Measurements from ENCODE around the gene CYBA. TPM values are rescaled to one million over a fixed set of nuclear protein-coding genes. Genes with fewer than 3 reads are reported as not detected.
"Not testable (repeated sequence)": the region's sequence is repeated elsewhere in the genome, so short reads cannot be mapped to it uniquely, and the experiment has no call there.

Gene CYBA
- total RNA-seq, 1 donor from 2014 or later: 87.4 TPM

GRCh38 chr16:88619859-88620815 is 30.7 kb downstream of the CYBA start:
- intact Hi-C loops (cut with DNase I): no loop called here
- no peak for ATAC-seq
- DNase-seq (ENCODE audit: low spot score): no peak

GRCh38 chr16:88618956-88619667 is 31.7 kb downstream of the CYBA start:
- no peak for DNase-seq (ENCODE audit: low spot score)
- ATAC-seq: no peak
- intact Hi-C loops (cut with DNase I): no loop called here

GRCh38 chr16:88618182-88618955 is 32.5 kb downstream of the CYBA start:
- intact Hi-C loops (cut with DNase I): no loop called here
- no peak for DNase-seq (ENCODE audit: low spot score)
- no peak for ATAC-seq

- no peak for ATAC-seq
- no peak for DNase-seq (ENCODE audit: low spot score)
- intact Hi-C loops (cut with DNase I): no loop called here
These were observed 33.4 kb downstream of the CYBA start for GRCh38 chr16:88617268-88618031.

GRCh38 chr16:88616736-88617135 is 34.1 kb downstream of the CYBA start:
- intact Hi-C loops (cut with DNase I): no loop called here
- DNase-seq (ENCODE audit: low spot score) (no peak), ATAC-seq (no peak)

GRCh38 chr16:88616320-88616719 is 34.5 kb downstream of the CYBA start:
- intact Hi-C loops (cut with DNase I): no loop called here
- ATAC-seq: no peak
- no peak for DNase-seq (ENCODE audit: low spot score)

- DNase-seq (ENCODE audit: low spot score) (no peak), ATAC-seq (no peak)
- intact Hi-C loops (cut with DNase I): no loop called here
These were observed 35.9 kb downstream of the CYBA start for GRCh38 chr16:88614818-88615580.

- intact Hi-C loops (cut with DNase I): no loop called here
- ATAC-seq (peak; percentile 40), DNase-seq (ENCODE audit: low spot score) (no peak)
These were observed 36.7 kb downstream of the CYBA start for GRCh38 chr16:88613911-88614817.

- intact Hi-C loops (cut with DNase I): no loop called here
- DNase-seq (ENCODE audit: low spot score): no peak
- no peak for ATAC-seq
These were observed 37.6 kb downstream of the CYBA start for GRCh38 chr16:88613293-88613692.

- no peak for DNase-seq (ENCODE audit: low spot score)
- intact Hi-C loops (cut with DNase I): no loop called here
- ATAC-seq: no peak
These were observed 39.7 kb downstream of the CYBA start for GRCh38 chr16:88610909-88611812.

- DNase-seq (ENCODE audit: low spot score) (no peak), ATAC-seq (no peak)
- intact Hi-C loops (cut with DNase I): no loop called here
These were observed 40.8 kb downstream of the CYBA start for GRCh38 chr16:88610080-88610479.

- intact Hi-C loops (cut with DNase I); ATAC-seq; DNase-seq (ENCODE audit: low spot score): not testable (repeated sequence)
These were observed 41.4 kb downstream of the CYBA start for GRCh38 chr16:88609426-88609825.

- DNase-seq (ENCODE audit: low spot score) (no peak), ATAC-seq (no peak)
- intact Hi-C loops (cut with DNase I): no loop called here
These were observed 42.8 kb downstream of the CYBA start for GRCh38 chr16:88608076-88608475.

- DNase-seq (ENCODE audit: low spot score) (no peak), ATAC-seq (no peak)
- intact Hi-C loops (cut with DNase I): no loop called here
These were observed 44.6 kb downstream of the CYBA start for GRCh38 chr16:88606148-88606757.

GRCh38 chr16:88605186-88606147 is 45.4 kb downstream of the CYBA start:
- no peak for DNase-seq (ENCODE audit: low spot score)
- intact Hi-C loops (cut with DNase I): no loop called here
- no peak for ATAC-seq

Data from sciatic nerve (tissue), 2 donors.